Ishikawa (cell line): ENCODE measurements around the gene CEP164.

ENCODE experiments used
- EGR1 ChIP-seq: IDR thresholded peaks from 2 replicates; pipeline ENCODE4 v1.6.1; 2012
- NFIC ChIP-seq: IDR thresholded peaks from 2 replicates; pipeline ENCODE4 v1.6.1; 2012
- TAF1 ChIP-seq: IDR thresholded peaks from 2 replicates; pipeline ENCODE4 v1.6.1; 2012; ENCODE audit warnings: low read depth, mild to moderate bottlenecking
- TCF12 ChIP-seq: IDR thresholded peaks from 2 replicates; pipeline ENCODE4 v1.6.1; 2012; ENCODE audit warnings: low read depth
- TF ChIP-seq, protein P1 (sequence below): IDR thresholded peaks from 2 replicates; pipeline ENCODE4 v1.6.1; 2012; ENCODE audit warnings: low read depth, mild to moderate bottlenecking

DNA sequence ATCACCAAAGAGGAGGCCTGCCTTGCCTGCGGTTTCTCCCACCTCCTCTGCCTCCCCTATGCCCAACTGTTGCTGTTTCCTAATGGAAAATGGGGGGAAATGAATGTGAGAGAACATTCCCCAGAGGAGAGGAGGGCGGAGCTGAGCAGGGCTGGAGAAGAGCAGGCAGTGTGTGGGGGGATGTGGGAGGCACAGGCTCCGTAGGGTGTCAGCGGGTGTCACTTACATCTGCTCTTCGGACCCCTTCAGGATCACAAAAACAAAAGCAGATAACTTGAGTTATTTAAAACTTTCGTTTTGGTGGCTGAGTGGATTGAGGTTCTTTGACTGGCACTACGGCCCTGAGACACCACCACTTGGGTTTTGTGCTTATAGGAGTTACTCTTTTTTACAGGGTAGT is 93.8 kb downstream of the CEP164 start:
- TF ChIP-seq EGR1 (no peak), NFIC (no peak), TAF1 (no peak), TCF12 (no peak)
- TF ChIP-seq, protein P1, sequence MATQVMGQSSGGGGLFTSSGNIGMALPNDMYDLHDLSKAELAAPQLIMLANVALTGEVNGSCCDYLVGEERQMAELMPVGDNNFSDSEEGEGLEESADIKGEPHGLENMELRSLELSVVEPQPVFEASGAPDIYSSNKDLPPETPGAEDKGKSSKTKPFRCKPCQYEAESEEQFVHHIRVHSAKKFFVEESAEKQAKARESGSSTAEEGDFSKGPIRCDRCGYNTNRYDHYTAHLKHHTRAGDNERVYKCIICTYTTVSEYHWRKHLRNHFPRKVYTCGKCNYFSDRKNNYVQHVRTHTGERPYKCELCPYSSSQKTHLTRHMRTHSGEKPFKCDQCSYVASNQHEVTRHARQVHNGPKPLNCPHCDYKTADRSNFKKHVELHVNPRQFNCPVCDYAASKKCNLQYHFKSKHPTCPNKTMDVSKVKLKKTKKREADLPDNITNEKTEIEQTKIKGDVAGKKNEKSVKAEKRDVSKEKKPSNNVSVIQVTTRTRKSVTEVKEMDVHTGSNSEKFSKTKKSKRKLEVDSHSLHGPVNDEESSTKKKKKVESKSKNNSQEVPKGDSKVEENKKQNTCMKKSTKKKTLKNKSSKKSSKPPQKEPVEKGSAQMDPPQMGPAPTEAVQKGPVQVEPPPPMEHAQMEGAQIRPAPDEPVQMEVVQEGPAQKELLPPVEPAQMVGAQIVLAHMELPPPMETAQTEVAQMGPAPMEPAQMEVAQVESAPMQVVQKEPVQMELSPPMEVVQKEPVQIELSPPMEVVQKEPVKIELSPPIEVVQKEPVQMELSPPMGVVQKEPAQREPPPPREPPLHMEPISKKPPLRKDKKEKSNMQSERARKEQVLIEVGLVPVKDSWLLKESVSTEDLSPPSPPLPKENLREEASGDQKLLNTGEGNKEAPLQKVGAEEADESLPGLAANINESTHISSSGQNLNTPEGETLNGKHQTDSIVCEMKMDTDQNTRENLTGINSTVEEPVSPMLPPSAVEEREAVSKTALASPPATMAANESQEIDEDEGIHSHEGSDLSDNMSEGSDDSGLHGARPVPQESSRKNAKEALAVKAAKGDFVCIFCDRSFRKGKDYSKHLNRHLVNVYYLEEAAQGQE = no peak
